CD14-positive monocyte (primary cell): ENCODE data around the gene FCSK. TPM values are rescaled to one million over a fixed set of nuclear protein-coding genes. Genes with fewer than 3 reads are reported as not detected.

ENCODE experiments used
- DNase-seq, 3 donors: peaks; one replicate each; pipeline ENCODE4 v3.0.0-alpha.2; 2011 to 2022
- H2AFZ ChIP-seq: 2 replicates; pipeline ENCODE4 v1.6.0; 2012; ENCODE audit warnings: mild to moderate bottlenecking, low read depth, low read length, inconsistent platforms; ENCODE audit not compliant: insufficient read depth, poor library complexity, severe bottlenecking
- H3K27ac ChIP-seq, 2 donors: 1 replicate in 1 of 2; 2 replicates in 1 of 2; pipeline ENCODE4 v1.5.1; 2012 to 2013; ENCODE audit warnings: low read length in 2 of 2, control low read depth in 1 of 2, inconsistent platforms in 1 of 2, low read depth in 1 of 2, mild to moderate bottlenecking in 1 of 2
- H3K27me3 ChIP-seq, 2 donors: one replicate each; pipeline versions ENCODE4 v1.6.0 to v1.6.1; 2011 to 2013; ENCODE audit warnings: low read length in 2 of 2; ENCODE audit not compliant: control insufficient read depth in 2 of 2, insufficient read depth in 2 of 2
- H3K36me3 ChIP-seq, 2 donors: replicated peaks in 1 of 2; 1 replicate in 1 of 2; 2 replicates in 1 of 2; pipeline versions ENCODE4 v1.5.1 to v1.6.1; 2012 to 2013; ENCODE audit warnings: low read length in 2 of 2, control low read depth in 1 of 2, inconsistent platforms in 1 of 2, mild to moderate bottlenecking in 1 of 2; ENCODE audit not compliant: insufficient read depth in 2 of 2, control insufficient read depth in 1 of 2
- H3K4me1 ChIP-seq, 2 donors: 1 replicate in 1 of 2; 2 replicates in 1 of 2; pipeline versions ENCODE4 v1.5.1 to v1.6.1; 2012 to 2013; ENCODE audit warnings: low read length in 2 of 2, control low read depth in 1 of 2, inconsistent platforms in 1 of 2, mild to moderate bottlenecking in 1 of 2, moderate library complexity in 1 of 2; ENCODE audit not compliant: insufficient read depth in 2 of 2, control insufficient read depth in 1 of 2
- H3K4me2 ChIP-seq: replicated peaks from 2 replicates; pipeline ENCODE3; 2012; ENCODE audit warnings: low read length, moderate library complexity, mild to moderate bottlenecking; ENCODE audit not compliant: poor library complexity, severe bottlenecking; ENCODE audit errors: extremely low read depth
- H3K4me3 ChIP-seq, 3 experiments: fragments of 200-600 bp in 1 of 3; sonication (generic) in 1 of 3; replicated peaks in 1 of 3; 1 replicate in 2 of 3; 2 replicates in 1 of 3; pipeline ENCODE4 v1.5.1; 2011 to 2013; ENCODE audit warnings: low read length in 3 of 3, mild to moderate bottlenecking in 3 of 3, control low read depth in 2 of 3, low read depth in 2 of 3, inconsistent platforms in 1 of 3, moderate library complexity in 1 of 3
- H3K79me2 ChIP-seq: 2 replicates; pipeline ENCODE4 v1.6.0; 2012; ENCODE audit warnings: mild to moderate bottlenecking, control low read depth, inconsistent platforms, low read length, moderate library complexity; ENCODE audit not compliant: insufficient read depth
- H3K9ac ChIP-seq: 2 replicates; pipeline ENCODE4 v1.6.0; 2017; ENCODE audit warnings: low read length, mild to moderate bottlenecking; ENCODE audit not compliant: insufficient read depth, poor library complexity, severe bottlenecking
- H3K9me3 ChIP-seq, 2 donors: replicated peaks in 1 of 2; 1 replicate in 1 of 2; 2 replicates in 1 of 2; pipeline versions ENCODE4 v1.5.1 to v1.6.1; 2012 to 2013; ENCODE audit warnings: low read length in 2 of 2, control low read depth in 1 of 2; ENCODE audit not compliant: control insufficient read depth in 1 of 2, insufficient read depth in 1 of 2
- H4K20me1 ChIP-seq: 2 replicates; pipeline ENCODE4 v1.6.0; 2012; ENCODE audit warnings: mild to moderate bottlenecking, low read length, control low read depth, moderate library complexity; ENCODE audit not compliant: insufficient read depth
- H3K27ac Mint-ChIP-seq, 7 donors: one replicate each; pipeline ENCODE4 v1.8.0; 2020; ENCODE audit warnings: mild to moderate bottlenecking in 7 of 7, mixed read lengths in 7 of 7, moderate library complexity in 6 of 7, inconsistent platforms in 2 of 7
- H3K27me3 Mint-ChIP-seq, 3 donors: one replicate each; pipeline ENCODE4 v1.8.0; 2021 to 2022; ENCODE audit warnings: low read depth in 3 of 3, mild to moderate bottlenecking in 3 of 3, mixed read lengths in 3 of 3, moderate library complexity in 3 of 3, inconsistent platforms in 1 of 3
- H3K36me3 Mint-ChIP-seq, 2 donors: one replicate each; pipeline ENCODE4 v1.8.0; 2020; ENCODE audit warnings: mixed read lengths in 2 of 2, inconsistent platforms in 1 of 2, mild to moderate bottlenecking in 1 of 2
- H3K4me1 Mint-ChIP-seq: one replicate; pipeline ENCODE4 v1.8.0; 2020; ENCODE audit warnings: mild to moderate bottlenecking, mixed read lengths
- H3K4me3 Mint-ChIP-seq, 2 donors: one replicate each; pipeline ENCODE4 v1.8.0; 2020; ENCODE audit warnings: mild to moderate bottlenecking in 2 of 2, mixed read lengths in 2 of 2, moderate library complexity in 1 of 2
- H3K9me3 Mint-ChIP-seq, 7 donors: one replicate each; pipeline ENCODE4 v1.8.0; 2020 to 2022; ENCODE audit warnings: mixed read lengths in 7 of 7, mild to moderate bottlenecking in 6 of 7, moderate library complexity in 6 of 7, inconsistent platforms in 2 of 7
- WGBS: methylation state at CpG from one replicate; pipeline ENCODE4 v1.1.5; 2013; ENCODE audit warnings: missing lambda C conversion rate; ENCODE audit not compliant: insufficient coverage; 5-methylcytosine and 5-hydroxymethylcytosine counted together
- intact Hi-C, 2 donors: fragments of 100-400 bp; cut with micrococcal nuclease; formaldehyde crosslinking; loops; one replicate each; pipeline versions ENCODE4 v1.15.0 to v1.15.1; 2023
- polyA plus RNA-seq, 3 donors: library from polyadenylated mRNA; depleted of rRNA in 1 of 3; unstranded in 2 of 3; stranded (reverse) in 1 of 3; fragments of 300-500 nt in 2 of 3; fragments of >200 nt in 1 of 3; fragmentation: Illumina TruSeq in 2 of 3; gene quantifications; 1 replicate in 2 of 3; 2 replicates in 1 of 3; pipeline ENCODE4 v1.2.3, GENCODE V29; 2012 to 2021
- TF ChIP-seq, protein P1 (sequence below): fragments of 200-600 bp; IDR thresholded peaks from one replicate; pipeline ENCODE4 v1.8.0; 2022; ENCODE audit warnings: antibody characterized with exemption, mild to moderate bottlenecking

Gene FCSK
- polyA plus RNA-seq, 3 donors: 4.2 to 19.0 (median 6.4) TPM

DNA sequence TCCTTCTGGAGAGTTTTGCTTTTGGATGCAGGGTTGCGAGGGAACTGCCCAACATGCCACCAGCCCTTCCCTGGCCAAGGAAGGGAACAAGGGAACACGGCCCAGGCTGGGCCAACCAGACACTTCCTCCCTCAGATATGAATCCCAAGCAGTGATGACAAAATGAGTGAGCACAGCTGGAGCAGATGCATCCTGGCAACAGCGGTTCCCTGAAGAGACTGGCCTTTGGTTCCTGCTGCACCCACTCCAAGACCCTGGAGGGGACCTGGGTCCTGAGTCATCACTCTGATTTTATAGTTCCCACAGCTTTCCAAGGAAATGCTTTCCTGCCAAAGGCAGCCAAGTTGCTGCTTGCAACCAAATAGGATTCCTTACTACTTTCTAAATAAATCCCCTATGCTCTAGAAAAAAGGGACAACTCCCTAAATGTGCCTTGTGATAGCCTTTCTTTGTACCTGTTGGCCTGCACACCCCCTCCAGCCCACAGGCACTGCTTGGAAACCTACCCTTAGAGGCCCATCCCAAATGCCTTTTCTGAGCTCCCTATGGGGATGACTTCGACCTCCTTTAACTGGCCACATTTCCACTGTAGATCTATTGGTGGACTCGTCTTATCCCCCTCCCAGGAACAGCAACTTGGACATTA is 20.8 kb upstream of the FCSK start:
- 50% methylated on average over 4 of the region's 5 CpGs for WGBS
- H3K4me3 Mint-ChIP-seq: peak overlapping the region in 1 of 2 donors; percentile 82
- H3K4me1 ChIP-seq: peaks cover 71 to 82% of the 10 kb centered on the region in 2 donors
- H3K27me3 ChIP-seq: no peaks in the 10 kb centered on the region
- TF ChIP-seq, protein P1, sequence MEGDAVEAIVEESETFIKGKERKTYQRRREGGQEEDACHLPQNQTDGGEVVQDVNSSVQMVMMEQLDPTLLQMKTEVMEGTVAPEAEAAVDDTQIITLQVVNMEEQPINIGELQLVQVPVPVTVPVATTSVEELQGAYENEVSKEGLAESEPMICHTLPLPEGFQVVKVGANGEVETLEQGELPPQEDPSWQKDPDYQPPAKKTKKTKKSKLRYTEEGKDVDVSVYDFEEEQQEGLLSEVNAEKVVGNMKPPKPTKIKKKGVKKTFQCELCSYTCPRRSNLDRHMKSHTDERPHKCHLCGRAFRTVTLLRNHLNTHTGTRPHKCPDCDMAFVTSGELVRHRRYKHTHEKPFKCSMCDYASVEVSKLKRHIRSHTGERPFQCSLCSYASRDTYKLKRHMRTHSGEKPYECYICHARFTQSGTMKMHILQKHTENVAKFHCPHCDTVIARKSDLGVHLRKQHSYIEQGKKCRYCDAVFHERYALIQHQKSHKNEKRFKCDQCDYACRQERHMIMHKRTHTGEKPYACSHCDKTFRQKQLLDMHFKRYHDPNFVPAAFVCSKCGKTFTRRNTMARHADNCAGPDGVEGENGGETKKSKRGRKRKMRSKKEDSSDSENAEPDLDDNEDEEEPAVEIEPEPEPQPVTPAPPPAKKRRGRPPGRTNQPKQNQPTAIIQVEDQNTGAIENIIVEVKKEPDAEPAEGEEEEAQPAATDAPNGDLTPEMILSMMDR: no peak
- peaks cover 15% of the 10 kb centered on the region in 2 donors for H3K36me3 Mint-ChIP-seq
- H3K9ac ChIP-seq: peak overlapping the region; percentile 18
- H3K4me2 ChIP-seq: peak overlapping the region; percentile 50
- peaks cover 56% of the 10 kb centered on the region for H3K79me2 ChIP-seq
- H4K20me1 ChIP-seq: peaks cover 30% of the 10 kb centered on the region
- peaks cover 0 to 3% (median 0%) of the 10 kb centered on the region in 7 donors for H3K9me3 Mint-ChIP-seq
- H3K27me3 Mint-ChIP-seq: peaks cover 4 to 7% (median 5%) of the 10 kb centered on the region in 3 donors
- peak overlapping the region in 1 of 3 experiments; percentile 45 for H3K4me3 ChIP-seq
- peak overlapping the region; percentile 82 to 97 (median 92) for H3K27ac Mint-ChIP-seq
- no peak overlapping the region for H2AFZ ChIP-seq
- peak overlapping the region; percentile 67 to 81 for H3K27ac ChIP-seq
- H3K36me3 ChIP-seq: peaks cover 4 to 7% of the 10 kb centered on the region in 2 donors
- DNase-seq: peak in 2 of 3 donors; percentile 37 to 53
- H3K9me3 ChIP-seq: no peaks in the 10 kb centered on the region
- H3K4me1 Mint-ChIP-seq: peaks cover 78% of the 10 kb centered on the region
- intact Hi-C loops: no loop called here

DNA sequence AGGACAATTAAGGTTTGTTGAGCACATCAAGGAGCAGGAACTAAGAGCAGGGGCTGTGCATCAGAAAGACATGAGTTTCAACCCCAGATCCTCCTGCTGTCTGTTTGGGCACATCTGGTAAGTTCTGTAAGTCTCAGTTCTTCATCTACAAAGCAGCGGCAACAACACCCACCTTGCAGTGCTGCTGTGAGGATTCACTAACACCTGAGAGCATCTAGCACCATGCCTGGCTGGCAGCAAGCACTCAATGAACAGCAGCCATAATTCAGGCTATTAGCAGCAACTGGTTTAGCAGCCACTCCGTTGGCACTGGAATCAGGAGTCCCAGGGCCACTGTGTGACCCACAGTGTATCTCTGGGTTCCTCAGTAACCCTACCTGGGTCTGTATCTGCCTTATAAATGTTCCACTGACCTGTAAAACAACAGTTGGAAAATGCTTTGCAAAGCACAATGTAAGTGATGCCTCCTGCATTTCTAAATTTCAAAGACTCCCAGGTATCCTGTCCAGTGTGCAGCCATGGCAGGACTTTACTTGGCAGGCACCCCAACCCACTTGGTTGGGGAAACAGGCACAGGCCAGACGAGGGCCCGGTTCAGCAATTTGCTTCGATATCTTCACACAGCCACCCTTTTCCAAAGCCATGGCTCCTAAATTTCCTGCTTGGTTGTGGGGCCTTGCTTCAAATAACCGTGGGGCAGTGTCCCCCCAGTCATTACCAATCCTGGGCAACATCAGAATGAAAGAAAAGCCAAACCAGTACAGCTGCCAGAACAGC is 19.7 kb upstream of the FCSK start:
- no peak overlapping the region for H3K9ac ChIP-seq
- H3K4me2 ChIP-seq: no peak overlapping the region
- 96% methylated on average over 3 of the region's 6 CpGs for WGBS
- TF ChIP-seq, protein P1: no peak
- H3K36me3 ChIP-seq: peaks cover 4 to 7% of the 10 kb centered on the region in 2 donors
- H3K36me3 Mint-ChIP-seq: peaks cover 14 to 15% of the 10 kb centered on the region in 2 donors
- H3K79me2 ChIP-seq: peaks cover 50% of the 10 kb centered on the region
- peaks cover 2 to 7% (median 4%) of the 10 kb centered on the region in 3 donors for H3K27me3 Mint-ChIP-seq
- H3K9me3 Mint-ChIP-seq: peaks cover 0 to 3% (median 0%) of the 10 kb centered on the region in 7 donors
- H3K27ac ChIP-seq: no peak overlapping the region
- no peak overlapping the region for H2AFZ ChIP-seq
- no peaks in the 10 kb centered on the region for H3K27me3 ChIP-seq
- peaks cover 65 to 76% of the 10 kb centered on the region in 2 donors for H3K4me1 ChIP-seq
- peaks cover 30% of the 10 kb centered on the region for H4K20me1 ChIP-seq
- H3K4me1 Mint-ChIP-seq: peaks cover 76% of the 10 kb centered on the region
- H3K4me3 ChIP-seq: no peak overlapping the region
- no peak overlapping the region for H3K4me3 Mint-ChIP-seq
- H3K9me3 ChIP-seq: no peaks in the 10 kb centered on the region
- intact Hi-C loops: loop anchor here in 1 of 2 donors (5.0 kb wide), 1 partner anchor 42 kb away; no protein-coding TSS in a partner anchor
- H3K27ac Mint-ChIP-seq: peak overlapping the region in 2 of 7 donors; percentile 55 to 58
- DNase-seq: no peak
